Brain microvascular endothelial cell (primary cell): ENCODE data around the gene CDH26.

Source experiments
- DNase-seq: peaks from one replicate; pipeline ENCODE4 v3.0.0-alpha.2; 2020
- H3K27ac ChIP-seq: fragments of 250-450 bp; sonication (Bioruptor Pico); 2 replicates; pipeline ENCODE4 v1.5.1; 2020; ENCODE audit warnings: mild to moderate bottlenecking, moderate library complexity
- H3K27me3 ChIP-seq: fragments of 250-450 bp; sonication (Bioruptor Pico); replicated peaks from 2 replicates; pipeline ENCODE4 v1.5.1; 2020; ENCODE audit warnings: mild to moderate bottlenecking
- H3K36me3 ChIP-seq: fragments of 250-450 bp; sonication (Bioruptor Pico); replicated peaks from 2 replicates; pipeline ENCODE4 v1.5.1; 2020; ENCODE audit warnings: mild to moderate bottlenecking
- H3K4me3 ChIP-seq: 2 replicates; pipeline ENCODE4 v1.5.1; 2011; ENCODE audit warnings: low read depth, mild to moderate bottlenecking, control low read depth, low read length, moderate library complexity
- in situ Hi-C: cut with HindIII; loops from 2 replicates; pipeline ENCODE4 v1.10.0; 2017; ENCODE audit warnings: low sequenced_read_pairs, low pct_ligation_motif_present
- TF ChIP-seq, protein P1 (sequence below): IDR thresholded peaks from 2 replicates; pipeline ENCODE4 v1.5.1; 2011; ENCODE audit warnings: low read depth, mild to moderate bottlenecking, moderate library complexity, low read length, control low read depth, inconsistent platforms; ENCODE audit errors: missing control alignments

CDH26 gene

DNA sequence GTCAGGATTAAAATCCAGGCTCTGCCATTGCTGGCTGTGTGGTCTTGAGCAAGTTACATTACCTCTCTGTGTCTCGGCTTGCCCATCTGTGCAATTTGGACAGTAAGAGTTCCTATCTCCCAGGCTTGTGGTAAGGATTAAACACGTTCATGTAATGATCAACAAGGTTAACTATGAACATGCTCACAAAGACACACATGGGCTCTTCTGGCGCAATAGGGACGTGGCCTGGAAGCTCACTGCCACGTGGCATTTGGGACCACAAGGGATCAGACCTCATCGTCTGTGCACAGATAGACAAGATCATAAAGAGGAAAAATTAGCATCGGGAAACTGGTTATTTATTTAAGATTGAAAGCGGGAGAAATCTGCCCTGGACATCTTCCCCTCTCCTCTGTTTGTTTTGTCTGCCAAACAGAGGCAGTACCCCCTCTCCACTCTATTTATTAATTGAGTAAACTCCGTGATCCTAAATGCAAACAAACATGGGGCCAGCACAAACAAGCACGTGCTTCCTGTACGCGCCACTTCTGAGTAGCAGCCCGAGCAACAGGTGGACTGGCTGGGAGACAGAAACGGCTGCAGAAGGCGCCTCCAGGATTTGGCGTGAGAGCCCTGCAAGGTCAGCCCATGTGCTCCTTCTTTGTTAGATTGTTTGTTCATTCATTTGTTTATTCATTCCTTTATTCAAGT is 95.0 kb downstream of the CDH26 start:
- H3K27me3 ChIP-seq, result no peaks in the 10 kb centered on the region
- DNase-seq, result no peak
- H3K27ac ChIP-seq, result no peak overlapping the region
- H3K36me3 ChIP-seq, result no peaks in the 10 kb centered on the region
- TF ChIP-seq, protein P1, sequence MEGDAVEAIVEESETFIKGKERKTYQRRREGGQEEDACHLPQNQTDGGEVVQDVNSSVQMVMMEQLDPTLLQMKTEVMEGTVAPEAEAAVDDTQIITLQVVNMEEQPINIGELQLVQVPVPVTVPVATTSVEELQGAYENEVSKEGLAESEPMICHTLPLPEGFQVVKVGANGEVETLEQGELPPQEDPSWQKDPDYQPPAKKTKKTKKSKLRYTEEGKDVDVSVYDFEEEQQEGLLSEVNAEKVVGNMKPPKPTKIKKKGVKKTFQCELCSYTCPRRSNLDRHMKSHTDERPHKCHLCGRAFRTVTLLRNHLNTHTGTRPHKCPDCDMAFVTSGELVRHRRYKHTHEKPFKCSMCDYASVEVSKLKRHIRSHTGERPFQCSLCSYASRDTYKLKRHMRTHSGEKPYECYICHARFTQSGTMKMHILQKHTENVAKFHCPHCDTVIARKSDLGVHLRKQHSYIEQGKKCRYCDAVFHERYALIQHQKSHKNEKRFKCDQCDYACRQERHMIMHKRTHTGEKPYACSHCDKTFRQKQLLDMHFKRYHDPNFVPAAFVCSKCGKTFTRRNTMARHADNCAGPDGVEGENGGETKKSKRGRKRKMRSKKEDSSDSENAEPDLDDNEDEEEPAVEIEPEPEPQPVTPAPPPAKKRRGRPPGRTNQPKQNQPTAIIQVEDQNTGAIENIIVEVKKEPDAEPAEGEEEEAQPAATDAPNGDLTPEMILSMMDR, result no peak
- in situ Hi-C loops, result no loop called here
- H3K4me3 ChIP-seq, result no peak overlapping the region

DNA sequence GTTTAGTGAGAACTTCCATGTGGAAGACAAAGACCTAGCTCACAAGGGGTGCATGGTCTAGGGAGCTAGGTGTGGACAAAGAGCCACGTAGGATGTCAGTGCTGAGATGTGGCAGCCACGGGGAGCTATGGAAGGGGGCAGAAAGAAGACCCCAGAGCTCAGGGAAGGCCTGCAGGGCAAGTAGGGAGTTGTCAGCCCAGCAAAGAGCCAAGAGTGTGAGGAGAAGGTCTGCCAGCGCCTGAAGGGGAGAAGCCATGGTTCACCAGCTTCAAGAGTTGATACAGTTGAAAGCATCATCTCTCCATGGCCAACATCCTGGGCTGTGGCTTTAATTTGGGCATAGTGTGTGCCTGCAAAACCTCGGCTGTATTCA is 95.6 kb downstream of the CDH26 start:
- no peak for DNase-seq

DNA sequence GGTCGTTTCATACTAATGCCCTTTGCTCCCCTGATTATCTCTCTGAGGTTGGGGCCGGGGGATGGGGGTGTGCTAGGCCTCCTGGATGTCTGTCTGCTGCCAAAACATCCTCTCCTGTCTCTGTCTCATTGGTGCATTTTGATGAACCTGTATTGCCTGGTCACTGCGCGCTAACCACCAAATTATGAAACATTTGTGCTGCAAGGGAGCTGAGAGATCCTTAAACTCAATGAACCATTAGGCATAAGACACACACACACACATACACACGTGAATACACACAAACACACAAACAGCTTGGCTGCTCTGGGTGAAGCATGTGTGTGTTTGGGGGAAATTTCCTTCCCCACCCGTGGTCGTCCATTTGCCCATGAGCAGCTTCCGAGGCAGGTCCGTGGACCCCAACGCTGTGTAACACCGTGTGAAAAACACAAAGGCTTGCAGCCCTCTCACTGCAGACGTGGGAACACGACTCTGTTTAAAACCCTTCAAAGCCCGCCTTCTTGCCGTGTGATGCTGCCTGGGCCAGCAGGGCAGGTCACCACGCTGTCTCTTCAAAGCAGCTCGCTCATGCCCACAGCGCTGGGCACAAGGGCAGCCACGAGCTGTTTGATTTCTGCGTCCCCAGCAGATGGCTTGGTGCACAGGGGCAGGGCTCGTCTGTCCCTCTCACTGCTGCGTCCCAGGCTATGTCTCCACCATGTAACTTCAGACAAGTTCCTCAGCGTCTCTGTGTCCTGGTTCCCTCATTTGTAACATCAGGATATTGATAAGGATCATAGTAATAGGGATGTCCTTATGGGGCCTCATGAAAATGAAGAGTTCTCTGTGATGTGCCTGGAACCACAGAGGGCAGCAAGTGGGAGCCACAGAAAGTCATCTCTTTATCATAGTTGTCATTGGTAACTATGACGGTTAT is 96.8 kb downstream of the CDH26 start:
- in situ Hi-C loops, result no loop called here
- Histone ChIP-seq H3K27me3 (no peaks in the 10 kb centered on the region), H3K36me3 (no peaks in the 10 kb centered on the region), H3K27ac (no peak overlapping the region), H3K4me3 (no peak overlapping the region)
- no peak for DNase-seq
- TF ChIP-seq, protein P1, result no peak

More for the DNA sequence above, 95.6 kb downstream of the CDH26 start:
- H3K36me3 ChIP-seq, result no peaks in the 10 kb centered on the region
- no peaks in the 10 kb centered on the region for H3K27me3 ChIP-seq
- H3K27ac ChIP-seq, result no peak overlapping the region
- H3K4me3 ChIP-seq, result no peak overlapping the region
- TF ChIP-seq, protein P1, result no peak
- in situ Hi-C loops, result no loop called here

DNA sequence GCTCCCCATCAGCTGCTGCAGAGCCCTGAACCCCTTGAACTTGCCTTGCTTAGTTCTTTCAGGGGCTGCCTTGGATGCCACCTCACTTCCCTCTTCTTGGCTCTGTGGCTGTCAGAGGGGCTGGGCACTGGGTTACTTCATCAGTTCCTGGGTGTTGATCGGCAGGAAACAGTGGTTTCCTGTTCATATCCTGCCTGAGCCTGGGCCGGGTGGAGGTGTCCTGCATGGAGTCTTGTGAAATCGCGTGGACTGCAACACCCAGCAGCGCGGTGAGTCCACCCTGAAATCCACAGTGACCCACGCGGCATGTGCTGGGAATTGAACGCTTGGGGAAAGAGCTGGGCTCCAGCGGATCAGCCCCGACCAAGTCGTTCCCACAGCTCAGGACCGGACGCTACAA is 97.5 kb downstream of the CDH26 start:
- Histone ChIP-seq H3K27me3 (no peaks in the 10 kb centered on the region), H3K4me3 (no peak overlapping the region), H3K36me3 (no peaks in the 10 kb centered on the region), H3K27ac (no peak overlapping the region)
- no peak for DNase-seq
- in situ Hi-C loops, result no loop called here
- TF ChIP-seq, protein P1, result no peak

DNA sequence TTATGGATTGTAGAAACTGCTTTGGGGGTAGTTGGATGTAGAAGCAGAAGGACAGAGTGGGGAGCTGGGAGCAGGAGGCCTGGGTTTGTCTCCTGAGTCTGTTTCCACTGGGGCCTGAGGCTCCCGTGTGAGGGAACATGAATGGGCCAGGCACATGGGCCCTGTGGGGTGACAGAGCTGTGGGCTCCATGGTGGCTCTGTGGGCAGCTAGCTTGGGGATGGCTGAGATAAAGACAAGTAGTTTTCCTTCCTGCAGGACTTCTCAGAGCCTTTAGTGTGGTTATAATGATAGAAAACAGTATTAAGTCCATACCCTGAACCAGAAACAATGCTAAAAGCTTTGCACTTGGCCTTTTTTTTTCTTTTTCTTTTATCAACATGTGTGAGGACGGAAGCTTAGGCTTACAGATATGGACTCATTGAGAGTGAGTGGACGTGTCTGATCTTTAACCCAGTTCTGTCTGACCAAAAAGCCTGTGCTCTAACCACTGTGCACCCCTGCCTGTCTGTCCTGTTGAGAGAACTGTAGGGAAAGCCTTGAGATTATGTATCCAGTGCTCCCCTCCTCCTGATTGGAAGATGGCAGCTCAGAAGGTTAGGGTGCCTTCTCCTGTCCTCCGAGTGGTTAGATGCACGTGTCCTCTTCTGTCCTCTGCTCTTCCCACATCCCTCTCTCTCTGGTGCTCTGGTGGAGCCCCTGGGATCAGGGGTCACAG is 98.3 kb downstream of the CDH26 start:
- H3K27ac ChIP-seq, result no peak overlapping the region
- no peak for DNase-seq
- TF ChIP-seq, protein P1, result no peak
- H3K4me3 ChIP-seq, result no peak overlapping the region
- H3K27me3 ChIP-seq, result no peaks in the 10 kb centered on the region
- in situ Hi-C loops, result no loop called here
- H3K36me3 ChIP-seq, result no peaks in the 10 kb centered on the region
